HG02852 (cell line): ENCODE results near the gene JAKMIP1.
"Not testable (repeated sequence)": the region's sequence is repeated elsewhere in the genome, so short reads cannot be mapped to it uniquely, and the experiment has no call there.

ENCODE experiments used
- ATAC-seq: cut with Tn5 transposase; IDR thresholded peaks from one replicate; pipeline ENCODE4 v1.9.1; 2021; ENCODE audit warnings: mild to moderate bottlenecking, moderate library complexity; ENCODE audit not compliant: unreplicated experiment

The JAKMIP1 gene

DNA sequence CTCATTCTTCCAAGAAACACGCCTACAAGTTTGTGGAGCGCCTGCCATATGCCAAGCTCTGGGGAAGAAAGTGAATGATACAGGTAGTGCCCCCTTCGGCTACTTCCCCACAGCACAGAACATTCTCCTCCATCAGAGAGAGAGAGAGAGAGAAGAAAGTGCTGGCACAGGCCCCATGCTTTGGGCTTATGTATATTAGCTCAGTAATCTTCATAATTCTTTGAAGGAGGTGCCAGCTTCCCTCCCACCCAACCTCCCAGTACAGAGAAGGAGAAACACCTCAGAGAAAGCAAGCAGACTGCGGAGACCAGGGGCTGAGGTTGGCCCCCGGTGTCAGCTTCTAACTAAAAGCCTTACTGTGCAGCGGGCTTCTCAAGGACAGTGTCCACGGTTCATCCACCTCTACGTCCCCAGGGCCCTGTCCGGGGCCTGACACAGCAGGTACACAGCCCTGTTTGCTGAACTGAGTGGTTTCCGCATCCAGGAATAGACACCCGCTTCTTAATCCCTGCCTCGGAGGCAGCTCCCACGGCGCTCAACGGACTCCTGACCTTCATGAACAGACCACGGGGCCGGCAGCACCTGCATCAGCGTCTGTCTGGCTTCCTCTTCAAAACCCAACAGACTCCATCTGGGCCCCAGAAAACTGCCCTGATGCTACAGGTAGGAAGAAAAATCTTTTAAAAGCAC, 50.2 kb downstream of the JAKMIP1 start:
- ATAC-seq: no peak

DNA sequence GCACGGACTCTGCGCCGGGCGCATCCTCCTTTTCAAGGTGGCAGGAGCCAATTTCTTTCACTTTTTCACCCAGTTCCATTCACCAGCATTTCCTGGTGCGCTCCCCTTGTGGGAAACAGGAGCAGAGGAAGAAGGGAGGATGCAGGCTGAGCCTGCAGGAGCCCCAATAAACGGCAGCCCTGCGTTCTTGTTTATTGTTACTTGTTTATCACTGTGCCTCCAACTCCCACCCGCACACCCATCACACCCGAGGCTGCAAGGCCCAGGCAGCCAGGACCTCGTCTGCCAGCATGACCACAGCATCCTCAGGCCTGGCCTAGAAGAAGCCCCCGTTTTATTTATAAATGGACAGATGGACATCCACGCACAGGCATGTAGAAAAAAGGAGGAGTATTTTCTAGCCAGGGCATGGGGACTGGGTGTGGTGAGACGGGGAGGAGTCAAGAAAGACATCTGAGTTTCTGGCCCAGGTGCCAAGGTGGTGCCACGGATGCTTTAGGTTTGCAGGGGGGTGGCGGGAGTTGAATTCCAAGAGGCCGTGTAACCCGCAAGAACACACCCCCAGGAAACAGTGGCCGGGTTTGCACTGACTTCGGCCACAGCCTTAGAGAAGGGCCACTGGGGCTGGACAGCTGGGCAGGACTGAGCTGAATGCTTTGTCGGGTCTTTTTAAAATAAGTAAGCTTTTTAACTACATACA, 51.7 kb downstream of the JAKMIP1 start:
- no peak for ATAC-seq

DNA sequence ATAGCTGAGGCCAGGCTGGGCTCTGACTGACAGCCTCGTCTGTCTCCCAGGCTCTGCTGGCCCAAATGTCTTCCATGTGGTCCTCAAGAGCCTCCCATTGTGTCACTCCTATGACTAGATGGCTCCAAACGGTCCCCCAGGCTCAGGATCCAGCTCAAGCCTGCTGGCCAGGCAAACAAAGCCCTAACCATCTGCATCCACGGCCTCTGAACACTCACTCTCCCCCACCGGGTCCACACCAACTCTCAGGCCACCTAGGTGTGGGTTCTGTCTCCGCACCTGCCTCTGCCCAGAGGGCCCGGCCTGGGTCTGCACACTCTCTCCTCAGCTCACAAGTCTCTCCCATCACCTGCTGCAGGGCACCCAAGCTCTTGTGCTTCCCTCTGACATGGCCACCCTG, 52.9 kb downstream of the JAKMIP1 start:
- no peak for ATAC-seq

DNA sequence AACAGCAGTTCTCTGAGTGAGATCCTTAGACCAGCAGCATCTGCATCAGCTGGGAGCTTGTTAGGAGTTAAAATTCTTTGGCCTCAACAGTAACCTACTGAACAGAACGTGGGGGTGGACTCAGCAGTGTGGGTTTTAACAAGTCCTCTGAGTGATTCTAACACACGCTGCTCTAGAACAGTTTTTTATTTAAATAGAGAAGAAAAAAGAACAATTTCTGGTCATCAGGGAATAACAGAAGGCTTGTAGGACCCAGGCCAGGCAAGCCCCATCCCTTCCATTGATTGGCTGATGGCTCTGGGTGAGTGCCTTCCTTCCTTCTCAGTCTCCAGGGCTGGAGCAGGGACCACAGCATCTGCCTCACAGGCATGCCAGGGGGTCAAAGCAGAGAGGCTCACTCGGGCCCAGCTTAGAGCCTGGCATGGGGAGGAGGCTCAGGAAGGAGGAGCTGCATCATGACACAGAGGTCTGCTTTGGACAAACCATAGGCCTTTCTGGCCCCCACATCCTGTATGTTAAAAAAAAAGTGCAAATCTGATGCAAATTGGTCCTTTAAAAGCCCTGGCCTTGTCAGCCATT, 56.7 kb downstream of the JAKMIP1 start:
- no peak for ATAC-seq

DNA sequence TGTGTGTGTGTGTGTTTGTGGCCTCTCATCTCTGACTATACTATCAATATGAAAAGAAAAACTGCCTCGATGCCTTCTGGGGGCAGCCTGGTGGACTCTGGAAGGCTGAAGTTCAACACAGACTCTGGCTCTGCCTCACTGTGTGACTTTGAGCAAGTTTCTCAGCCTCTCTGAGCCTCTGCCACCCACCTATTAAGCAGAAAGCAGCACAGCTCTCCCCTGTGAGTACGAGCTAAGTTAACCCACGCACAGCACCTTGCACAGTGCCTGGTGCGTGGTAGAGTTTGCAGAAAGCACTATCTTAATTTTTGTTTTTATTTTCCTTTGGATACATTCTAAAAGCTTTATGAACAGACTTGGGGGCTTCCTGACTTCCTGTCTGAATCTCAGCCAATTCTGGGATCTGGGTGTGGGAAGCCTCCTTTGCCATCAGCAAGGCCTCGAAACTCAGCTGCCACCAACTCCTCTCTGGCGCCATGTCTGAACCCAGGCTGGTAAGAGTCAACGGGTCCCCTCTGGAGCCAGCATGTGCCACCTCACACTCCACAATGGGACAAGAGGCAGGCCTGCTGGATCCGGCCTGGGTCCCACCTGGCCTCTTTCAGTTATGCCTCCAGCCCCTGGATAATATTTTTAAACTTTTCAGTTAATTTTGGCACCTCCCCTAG, 57.3 kb downstream of the JAKMIP1 start:
- no peak for ATAC-seq

DNA sequence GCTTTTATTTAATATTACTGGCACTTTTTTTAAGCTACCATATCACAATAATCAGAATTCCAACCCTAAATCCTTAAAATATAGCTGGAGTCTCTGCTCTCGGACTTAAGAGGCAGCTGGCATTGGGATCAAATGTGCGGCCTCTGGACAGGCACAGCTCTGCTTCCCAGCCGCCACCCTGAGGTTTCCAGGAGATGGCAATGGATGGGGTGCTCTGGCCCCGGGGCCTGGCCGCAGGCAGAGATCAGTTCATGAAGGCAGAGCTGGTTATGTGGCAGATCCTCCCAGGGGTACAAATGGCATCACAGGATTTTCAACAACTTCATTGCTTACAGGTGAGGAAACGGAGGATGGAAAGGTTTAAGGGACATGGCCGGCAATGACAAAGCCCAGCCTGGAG, 57.8 kb downstream of the JAKMIP1 start:
- no peak for ATAC-seq

DNA sequence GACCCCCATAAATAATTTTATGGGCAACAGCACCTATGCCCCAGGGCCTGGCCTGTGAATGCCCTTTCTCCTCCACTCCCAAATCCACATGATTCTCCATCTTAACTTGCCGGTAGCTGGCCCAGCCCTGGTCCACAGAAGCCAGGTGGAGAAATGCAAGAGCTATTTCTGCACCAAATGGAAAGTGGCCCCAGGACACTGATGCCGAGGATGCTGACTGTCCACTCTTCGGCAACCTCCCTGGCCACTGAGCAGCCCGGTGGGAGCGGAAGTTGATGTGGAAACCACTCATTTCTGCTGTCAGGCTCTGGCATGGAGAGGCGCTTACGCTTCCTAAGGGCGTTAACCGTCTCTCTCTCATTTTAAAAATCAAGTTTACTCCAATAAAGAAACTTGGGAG, 58.8 kb downstream of the JAKMIP1 start:
- no peak for ATAC-seq

DNA sequence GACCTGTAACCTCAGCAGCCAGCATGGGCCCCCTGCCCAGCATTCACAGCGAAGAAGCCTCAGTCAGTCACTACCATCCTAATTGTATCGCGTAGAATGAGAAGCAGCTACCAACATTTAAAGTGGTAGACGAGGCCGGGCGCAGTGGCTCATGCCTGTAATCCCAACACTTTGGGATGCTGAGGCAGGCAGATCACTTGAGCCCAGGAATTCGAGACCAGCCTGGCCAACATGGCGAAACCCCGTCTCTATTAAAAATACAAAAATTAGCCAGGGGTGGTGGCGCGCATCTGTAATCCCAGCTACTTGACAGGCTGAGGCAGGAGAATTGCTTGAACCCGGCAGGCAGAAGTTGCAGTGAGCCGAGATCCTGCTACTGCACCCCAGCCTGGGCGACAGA, 59.3 kb downstream of the JAKMIP1 start:
- ATAC-seq: not testable (repeated sequence)

DNA sequence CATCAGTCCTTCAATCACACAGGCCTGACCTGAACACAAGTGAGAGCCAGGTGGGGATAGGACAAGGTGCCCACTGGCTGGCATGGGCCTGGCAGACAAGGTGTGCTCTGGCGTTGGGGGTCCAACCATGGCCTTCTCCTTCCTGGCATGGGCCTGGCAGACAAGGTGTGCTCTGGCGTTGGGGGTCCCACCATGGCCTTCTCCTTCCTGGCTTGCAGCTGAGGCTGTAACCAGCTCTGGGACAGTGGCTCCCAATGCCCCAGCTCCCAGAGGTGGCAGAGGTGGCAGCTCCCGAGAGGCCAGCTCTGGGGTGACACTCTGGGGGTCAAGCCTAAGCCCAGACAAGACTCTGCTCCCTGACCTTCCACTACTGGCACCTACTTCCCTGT, 62.6 kb downstream of the JAKMIP1 start:
- no peak for ATAC-seq

DNA sequence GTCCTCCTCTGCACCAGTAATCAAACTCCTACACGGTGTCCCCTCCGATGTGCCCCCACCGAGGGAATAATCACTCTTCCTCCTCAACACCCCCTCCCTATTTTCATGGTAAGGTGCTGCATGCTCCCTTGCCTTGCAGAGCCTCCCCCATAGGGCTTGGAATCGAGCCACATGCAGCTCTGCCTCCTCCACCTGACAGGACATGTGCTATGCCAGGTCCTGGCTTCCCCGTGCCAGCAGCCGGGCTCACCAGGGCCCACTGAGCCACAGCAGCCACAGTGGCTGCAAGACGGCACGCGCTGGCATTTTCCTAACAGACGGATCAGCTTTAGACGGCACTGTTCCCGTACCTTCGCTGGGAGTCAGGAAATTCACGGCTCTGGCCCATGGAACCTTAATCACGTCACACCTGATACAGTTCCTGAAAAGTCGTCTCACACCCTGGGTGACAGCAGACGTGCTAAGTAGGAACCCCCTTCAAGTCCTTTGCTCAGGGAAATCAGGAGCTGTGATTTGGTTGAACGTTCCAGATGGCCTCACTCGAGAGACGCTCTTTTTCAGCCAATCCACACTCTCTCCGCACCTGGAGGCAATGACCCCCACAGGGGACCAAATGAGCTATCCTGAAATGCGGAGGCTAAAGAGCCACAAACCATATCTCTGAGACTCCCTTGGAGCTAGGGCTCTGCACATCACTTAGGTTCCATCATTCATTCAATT, 63.2 kb downstream of the JAKMIP1 start:
- no peak for ATAC-seq

DNA sequence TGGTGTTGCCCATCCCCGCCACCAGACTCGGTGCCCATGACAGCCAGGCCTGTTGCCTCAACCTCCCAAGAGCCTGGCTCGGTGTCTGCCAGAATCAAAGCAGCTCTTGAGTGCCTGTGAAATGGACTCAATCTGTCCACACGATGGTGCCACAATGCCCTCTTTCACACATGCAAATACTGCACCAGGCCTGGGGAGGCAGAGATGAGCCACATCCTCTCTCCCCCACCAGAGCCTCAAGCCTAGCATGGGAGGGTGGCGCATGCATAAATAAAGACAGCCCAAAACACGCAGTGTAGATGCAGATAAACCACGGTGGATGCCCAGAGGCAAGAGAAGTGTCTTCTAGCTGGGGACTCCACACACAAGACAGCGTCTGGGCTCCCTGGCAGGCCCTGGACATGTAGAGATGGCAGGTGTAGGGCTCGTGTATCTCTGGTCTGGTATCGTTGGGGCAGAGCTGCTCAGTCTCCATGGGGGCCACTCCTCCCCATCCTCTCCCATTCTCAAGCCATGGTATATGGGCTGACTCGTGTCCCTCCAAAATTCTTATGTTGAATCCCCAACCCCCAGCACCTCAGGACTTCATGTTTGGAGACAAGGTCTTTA, 65.6 kb downstream of the JAKMIP1 start:
- ATAC-seq: no peak

DNA sequence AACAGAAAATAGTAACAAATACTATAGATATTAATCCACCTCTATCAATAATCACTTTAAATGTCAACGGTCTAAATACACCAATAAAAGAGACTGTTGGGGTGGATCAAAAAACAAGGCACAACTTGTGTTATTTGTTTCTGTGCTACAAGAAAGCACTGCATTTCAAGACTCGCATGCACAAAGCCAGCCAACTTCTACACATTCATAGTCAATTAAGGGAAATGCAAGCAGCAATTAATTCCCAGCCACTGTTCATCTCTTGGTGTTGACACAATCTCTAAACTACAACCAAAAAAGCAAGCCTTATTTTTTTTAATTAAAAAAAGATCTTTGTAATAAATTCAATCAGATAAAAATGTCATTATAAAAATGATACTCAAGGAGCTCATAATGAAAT, 67.6 kb downstream of the JAKMIP1 start:
- no peak for ATAC-seq

DNA sequence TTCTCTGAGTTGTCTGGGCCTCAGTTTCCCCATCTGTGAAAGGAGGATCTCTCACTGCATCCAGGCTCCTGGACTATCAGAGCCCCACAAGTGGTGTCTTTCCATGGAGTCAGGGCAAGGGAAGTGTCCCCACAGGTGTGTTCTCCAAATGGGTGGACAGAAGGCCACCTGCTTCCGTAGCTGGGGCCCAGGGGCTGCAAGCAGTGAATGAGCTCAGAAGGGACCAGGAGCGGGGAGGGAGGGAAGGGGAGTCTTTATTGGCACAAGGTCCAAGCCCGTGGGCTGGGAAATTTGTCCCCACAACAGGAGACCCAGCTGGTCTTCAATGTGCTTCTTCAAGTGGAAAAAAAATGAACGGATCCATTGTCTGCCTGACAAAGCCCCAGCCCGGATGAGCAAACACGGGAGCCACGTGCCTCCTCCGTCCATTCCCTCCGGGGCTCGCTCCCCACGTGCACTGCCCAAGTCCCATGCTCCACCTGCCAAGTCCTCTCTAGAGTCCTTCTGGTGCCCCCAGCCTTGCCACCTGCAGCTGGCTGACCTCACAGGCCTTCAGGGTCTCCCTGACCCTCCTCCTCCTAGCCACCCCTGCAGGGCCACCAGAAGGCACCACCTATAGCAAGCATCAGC, 72.0 kb downstream of the JAKMIP1 start:
- no peak for ATAC-seq

DNA sequence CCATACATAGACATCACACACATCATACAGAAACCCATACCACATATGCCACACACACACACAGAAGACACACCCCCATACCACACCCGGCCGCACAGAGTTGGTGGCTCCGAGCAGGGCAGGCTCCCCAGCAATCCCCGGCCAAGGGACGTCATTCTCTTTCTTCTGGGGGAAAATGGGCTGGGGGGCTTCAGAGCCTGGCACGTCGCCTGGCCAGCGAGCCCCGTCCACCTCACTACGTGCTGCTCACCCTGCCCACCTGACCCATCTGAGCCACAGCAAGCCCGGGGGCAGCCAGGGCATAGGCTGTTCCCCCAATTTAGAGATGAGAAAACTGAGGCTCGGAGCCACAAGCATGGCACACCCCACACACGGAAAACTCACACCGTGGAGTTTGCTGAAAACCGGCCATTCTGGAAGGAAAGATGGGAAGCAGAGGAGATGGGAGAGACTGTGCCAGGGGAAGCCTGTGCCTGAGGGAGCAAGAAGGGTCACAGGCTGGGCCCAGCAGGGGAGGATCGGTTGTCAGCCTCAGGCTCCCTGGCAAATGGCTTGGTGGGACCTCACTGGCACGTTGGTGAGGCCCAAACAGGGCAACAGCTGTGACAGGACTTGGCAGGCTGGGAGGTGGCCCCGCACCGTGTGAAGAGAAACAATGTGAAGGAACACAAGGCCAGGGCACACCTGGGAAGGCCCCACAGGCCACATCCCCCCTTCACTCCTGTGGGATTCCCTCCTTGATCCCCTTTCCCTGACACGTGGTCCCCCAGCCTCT, 73.2 kb downstream of the JAKMIP1 start:
- no peak for ATAC-seq

DNA sequence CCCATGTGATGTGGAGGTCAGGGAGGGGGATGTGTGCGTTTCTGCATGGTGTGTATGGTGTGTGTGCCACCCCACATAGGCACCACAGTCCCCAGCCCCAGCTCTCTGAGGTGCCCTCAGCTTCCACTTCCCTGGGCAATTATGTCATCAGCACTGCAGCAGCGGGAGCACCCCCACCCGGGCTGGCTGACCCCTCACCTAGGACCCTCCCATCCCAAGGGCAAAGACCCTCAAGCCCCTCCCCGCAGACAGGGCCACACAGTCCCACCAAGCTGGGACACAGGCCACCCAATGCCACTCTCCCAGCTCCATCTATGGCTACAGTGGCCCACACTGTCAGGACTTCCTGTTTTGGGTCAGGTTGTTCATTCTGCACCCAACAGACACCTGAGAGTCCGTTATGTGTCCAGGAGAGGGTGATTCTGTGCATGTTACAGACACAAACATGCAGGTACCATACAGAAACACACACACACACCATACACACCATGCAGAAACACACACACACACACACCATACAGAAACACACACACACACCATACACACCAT, 75.2 kb downstream of the JAKMIP1 start:
- ATAC-seq: no peak

DNA sequence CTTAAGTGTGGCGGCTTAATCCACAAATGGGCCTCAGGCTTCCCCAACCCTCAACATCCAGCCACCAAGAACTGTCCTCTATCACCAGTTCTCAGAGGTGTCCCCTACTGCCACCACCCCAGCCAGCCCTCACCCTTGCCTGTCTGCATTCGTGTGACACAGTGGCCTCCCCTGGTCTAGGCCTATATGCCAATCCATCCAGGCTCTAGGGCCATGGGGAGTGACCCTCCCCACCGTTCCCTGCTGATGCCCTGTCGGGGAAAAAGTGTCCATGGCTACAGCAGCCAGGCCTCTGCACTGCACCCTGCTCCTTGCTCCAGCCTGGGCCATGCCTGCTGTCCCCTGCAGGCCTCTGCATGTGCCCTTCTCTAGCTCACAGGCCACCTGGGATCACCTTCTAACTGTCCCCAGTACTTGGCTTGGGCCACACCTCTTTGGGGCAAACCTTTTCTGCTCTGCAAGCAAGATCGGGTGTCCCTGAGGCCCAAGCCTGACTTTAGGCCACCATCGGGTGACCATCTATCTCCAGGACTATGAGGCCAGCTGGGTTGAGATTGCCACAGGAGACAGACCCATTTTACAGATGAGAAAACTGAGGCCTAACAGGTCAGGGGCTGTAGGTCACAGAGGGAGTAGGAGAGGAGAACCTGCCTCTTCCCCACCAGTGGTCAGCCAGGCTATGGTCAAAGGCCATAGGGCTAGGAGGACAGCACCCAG, 75.8 kb downstream of the JAKMIP1 start:
- ATAC-seq: no peak

DNA sequence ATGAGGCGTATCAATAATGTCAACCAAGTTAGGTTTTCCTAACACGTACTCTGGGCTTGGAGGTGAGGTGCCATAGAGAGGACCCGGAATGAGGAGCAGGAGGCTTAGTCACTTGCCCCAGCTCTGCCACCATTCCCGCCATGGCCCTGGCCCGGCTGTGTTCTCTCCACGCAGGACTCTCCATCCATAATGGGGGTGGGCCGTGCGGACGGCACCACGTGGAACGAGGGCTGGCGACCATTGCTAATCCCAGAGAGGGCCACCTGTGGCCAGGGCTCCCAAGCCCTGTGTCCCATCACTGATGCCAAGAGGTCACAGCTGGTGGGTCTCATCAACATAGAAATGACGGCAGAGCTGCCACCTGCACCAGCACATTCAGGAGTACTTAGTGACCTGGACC, 76.4 kb downstream of the JAKMIP1 start:
- no peak for ATAC-seq

DNA sequence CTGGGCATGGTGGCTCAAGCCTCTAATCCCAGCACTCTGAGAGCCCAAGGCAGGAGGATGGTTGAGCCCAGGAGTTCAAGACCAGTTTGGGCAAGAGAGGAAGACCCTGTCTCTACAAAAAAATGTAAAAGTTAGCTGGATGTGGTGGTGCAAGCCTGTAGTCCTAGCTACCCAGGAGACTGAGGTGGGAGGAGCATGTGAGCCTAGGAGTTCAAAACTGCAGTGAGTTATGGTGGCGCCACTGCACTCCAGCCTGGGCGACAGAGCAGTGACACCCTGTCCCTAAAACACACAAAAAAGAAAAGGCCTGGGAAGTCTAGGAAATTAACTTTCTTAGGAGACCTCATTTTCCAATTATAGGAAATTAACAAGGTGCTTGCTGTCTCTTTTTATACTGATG, 76.8 kb downstream of the JAKMIP1 start:
- ATAC-seq: no peak

DNA sequence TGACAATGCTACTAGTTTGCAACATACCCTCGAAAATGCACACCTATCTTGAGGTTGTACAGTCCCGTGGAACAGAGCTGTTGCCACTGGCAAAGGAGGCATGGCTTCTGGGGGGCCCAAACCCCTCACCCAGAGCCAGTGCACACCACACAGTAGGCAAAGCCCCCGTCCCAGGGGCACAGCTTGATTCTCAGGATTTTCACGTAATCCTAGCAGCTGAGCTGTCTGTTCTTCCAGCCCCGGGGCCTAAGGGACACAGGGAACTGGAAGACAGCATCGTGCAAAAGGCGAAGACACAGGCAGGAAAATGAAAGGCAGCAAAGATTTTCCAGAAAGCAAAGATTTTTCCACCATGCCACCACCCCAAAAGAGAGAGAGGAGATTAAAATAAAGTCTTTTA, 77.2 kb downstream of the JAKMIP1 start:
- ATAC-seq: no peak
